Sigmoid colon (tissue), 4 donors: Measurements from ENCODE around the gene DNAJB9.

Experiments
- CTCF ChIP-seq, 4 experiments: fragments of 450-650 bp in 3 of 4; fragments of 200-600 bp in 1 of 4; IDR thresholded peaks; one replicate each; pipeline ENCODE4 v1.5.1; 2016 to 2019; ENCODE audit warnings: antibody characterized with exemption in 4 of 4, mild to moderate bottlenecking in 3 of 4, moderate library complexity in 2 of 4
- EP300 ChIP-seq, 4 donors: sonication (generic); formaldehyde crosslinking; IDR thresholded peaks; one replicate each; pipeline ENCODE4 v1.6.1; 2017; ENCODE audit warnings: antibody characterized with exemption in 4 of 4
- POLR2A ChIP-seq, 2 donors: fragments of 450-650 bp; IDR thresholded peaks; one replicate each; pipeline ENCODE4 v1.6.1; 2016; ENCODE audit warnings: antibody characterized with exemption in 2 of 2, mild to moderate bottlenecking in 2 of 2, moderate library complexity in 2 of 2
- POLR2AphosphoS5 ChIP-seq, 4 donors: sonication (generic); formaldehyde crosslinking; IDR thresholded peaks; one replicate each; pipeline ENCODE4 v1.6.1; 2017; ENCODE audit warnings: antibody characterized with exemption in 4 of 4

- no peak for TF ChIP-seq POLR2AphosphoS5 (IDR thresholded peaks at IDR 0.05)
- no peak for TF ChIP-seq CTCF (IDR thresholded peaks at IDR 0.05)
- no peak for TF ChIP-seq POLR2A (IDR thresholded peaks at IDR 0.05)
- TF ChIP-seq EP300 (IDR thresholded peaks at IDR 0.05), result no peak
Observed at GRCh38 chr7:108559253-108559652, 10.4 kb upstream of the DNAJB9 start.
